GM21723 (cell line): ENCODE data around the gene CYB561.

Source experiments
- ATAC-seq: cut with Tn5 transposase; IDR thresholded peaks from one replicate; pipeline ENCODE4 v1.9.1; 2021; ENCODE audit warnings: mild to moderate bottlenecking, moderate library complexity; ENCODE audit not compliant: unreplicated experiment

The CYB561 gene

DNA sequence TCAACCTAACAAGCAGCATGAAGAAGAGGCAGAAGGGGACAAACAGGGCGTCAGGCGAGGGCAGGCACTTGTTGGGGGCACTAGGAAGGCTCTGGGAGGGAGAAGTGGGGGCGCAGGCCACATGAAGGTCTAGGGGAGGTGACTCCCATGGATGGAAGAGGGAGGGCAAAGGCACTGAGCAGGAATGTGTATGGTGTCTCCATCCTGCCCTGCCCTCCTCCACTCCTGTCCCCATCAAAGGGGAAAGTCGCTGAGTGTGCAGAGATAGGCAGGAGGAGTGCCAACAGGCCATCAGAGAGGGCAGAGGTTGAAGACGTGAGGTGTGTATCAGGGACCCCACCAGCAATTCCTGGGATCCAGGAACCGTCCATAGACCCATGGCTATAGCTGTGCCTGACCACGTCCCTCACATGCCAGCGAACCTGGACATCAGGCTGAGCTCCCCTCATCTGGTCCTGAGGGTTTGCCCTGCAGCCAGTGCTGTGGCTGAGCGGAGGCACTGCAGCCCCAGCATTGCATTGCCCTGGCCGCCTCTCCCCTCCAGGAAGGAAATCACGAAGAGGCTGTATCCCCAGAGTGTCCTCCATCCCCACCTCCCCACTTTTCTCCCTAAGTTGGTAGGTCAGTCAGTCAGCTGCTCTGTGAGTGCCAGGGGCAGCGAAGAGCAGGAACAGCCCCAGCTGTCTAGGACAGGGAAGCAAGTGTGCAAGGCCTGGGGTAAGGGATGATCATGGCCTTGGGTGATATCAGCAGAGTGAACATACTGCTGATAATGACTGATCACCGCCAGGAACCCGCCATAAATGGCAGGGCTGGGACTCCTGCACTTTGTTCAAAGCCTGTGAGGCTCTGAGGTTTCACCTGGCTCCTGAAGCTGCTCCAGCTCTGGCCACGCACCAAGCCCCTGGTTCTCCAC, 6.2 kb upstream of the CYB561 start:
- ATAC-seq: no peak

GRCh38 chr17:63451150-63451549, 5.0 kb upstream of the CYB561 start:
- no peak for ATAC-seq

GRCh38 chr17:63450551-63450950, 4.4 kb upstream of the CYB561 start:
- no peak for ATAC-seq

- no peak for ATAC-seq
These were observed 2.5 kb upstream of the CYB561 start for GRCh38 chr17:63448655-63449054.

- no peak for ATAC-seq
These were observed 1.4 kb upstream of the CYB561 start for GRCh38 chr17:63447471-63448009.

DNA sequence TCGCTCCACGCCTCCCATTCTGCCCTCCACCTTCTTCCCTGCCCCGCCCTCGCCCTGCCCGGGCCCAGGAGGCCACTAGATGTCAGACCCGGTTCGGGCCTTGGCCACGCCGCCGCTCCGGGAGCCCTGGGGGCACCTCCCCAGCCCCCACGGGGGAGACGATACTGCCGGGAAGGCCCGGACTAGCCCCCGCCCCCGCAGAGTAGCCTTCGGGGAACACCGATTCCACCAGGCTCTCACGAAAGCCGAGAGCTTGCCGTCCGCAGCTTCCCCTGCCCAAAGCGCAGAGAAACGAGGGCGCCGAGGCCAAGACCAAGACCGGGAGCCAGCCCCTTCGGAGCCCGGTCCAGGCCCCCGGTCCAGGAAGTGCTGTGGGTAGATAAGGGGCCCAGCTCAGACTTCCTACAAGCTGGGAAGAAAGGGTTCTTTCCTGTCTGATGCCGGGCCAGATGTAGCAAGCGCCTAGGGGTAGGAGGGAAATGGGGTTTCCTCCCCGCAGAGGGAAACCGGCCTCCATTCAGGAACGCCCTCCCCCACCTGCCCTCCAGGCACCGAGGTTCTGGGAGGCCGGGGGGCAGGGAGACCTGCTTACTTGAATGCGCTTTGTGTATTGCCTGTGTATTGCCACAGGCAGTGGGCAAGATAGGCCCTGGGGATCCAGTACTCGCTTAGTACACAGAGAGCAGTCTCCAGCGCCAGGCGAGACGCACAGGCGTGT, 806 bp upstream of the CYB561 start:
- ATAC-seq: peak; percentile 48

GRCh38 chr17:63445571-63445953, 544 bp downstream of the CYB561 start:
- no peak for ATAC-seq

- ATAC-seq: no peak
These were observed 1.0 kb downstream of the CYB561 start for GRCh38 chr17:63445065-63445464.

DNA sequence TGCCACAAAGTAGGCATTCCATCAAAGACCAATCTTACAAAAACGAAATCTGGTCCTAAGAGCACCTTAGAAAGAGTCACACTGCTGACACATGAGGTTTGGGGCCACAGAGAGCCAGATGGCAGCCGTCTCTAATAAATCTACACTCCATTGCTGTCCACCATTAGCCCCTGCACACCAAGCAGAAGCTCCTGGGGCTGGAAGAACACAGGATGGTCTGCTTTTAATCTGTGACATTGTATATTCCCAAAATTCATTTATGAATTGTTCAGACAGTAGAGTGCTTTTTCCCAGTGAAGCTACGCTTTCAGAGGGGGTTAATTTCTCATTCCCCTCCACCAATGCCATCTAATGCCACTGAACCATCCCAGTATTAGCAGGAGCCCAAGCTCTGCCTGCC, 1.6 kb downstream of the CYB561 start:
- no peak for ATAC-seq

- no peak for ATAC-seq
These were observed 3.1 kb downstream of the CYB561 start for GRCh38 chr17:63443053-63443452.

DNA sequence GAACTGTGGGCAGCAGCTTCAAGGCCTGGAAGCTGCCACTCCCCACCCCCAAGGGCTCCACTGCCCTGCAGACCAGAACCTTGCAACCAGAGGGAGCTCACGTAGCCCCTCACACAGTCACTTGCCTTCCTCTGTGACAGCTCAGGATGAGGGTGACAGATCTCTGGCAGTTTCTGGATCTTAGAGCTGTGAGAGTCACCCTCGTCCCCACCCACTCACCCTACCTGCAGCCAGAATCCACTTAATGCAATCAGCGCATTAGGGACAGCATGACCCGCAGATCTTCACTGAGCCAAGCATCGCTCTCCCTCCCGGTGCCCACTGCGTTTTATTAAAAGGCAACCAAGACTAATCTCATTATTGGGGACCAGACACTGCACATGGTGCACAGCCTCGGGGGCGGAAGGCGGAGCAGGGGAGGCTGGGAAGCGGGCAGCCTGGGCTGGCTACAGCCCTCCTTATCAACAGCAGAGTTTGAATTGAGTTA, 3.5 kb downstream of the CYB561 start:
- ATAC-seq: no peak

DNA sequence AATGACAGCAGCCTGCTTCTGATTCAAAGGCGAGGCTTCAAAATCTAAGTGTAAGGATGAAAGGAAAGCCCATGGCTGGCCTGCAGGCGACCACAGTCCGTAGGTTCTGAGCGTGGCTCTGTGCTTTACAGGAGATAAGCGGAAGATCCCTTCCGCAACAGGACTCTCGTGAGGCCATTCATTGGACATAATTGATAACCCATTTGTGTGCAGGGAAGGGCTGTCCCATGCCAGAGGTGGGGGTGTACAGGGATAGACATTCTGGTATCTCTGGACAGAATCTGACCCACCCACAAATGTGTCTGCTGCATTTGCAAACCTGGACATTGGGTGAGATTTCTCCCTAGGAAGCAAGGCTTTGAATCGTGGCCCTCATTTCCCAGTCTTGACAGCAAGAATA, 4.0 kb downstream of the CYB561 start:
- ATAC-seq: no peak

- no peak for ATAC-seq
These were observed 4.5 kb downstream of the CYB561 start for GRCh38 chr17:63441654-63442053.

GRCh38 chr17:63440770-63441335, 5.3 kb downstream of the CYB561 start:
- ATAC-seq: no peak

DNA sequence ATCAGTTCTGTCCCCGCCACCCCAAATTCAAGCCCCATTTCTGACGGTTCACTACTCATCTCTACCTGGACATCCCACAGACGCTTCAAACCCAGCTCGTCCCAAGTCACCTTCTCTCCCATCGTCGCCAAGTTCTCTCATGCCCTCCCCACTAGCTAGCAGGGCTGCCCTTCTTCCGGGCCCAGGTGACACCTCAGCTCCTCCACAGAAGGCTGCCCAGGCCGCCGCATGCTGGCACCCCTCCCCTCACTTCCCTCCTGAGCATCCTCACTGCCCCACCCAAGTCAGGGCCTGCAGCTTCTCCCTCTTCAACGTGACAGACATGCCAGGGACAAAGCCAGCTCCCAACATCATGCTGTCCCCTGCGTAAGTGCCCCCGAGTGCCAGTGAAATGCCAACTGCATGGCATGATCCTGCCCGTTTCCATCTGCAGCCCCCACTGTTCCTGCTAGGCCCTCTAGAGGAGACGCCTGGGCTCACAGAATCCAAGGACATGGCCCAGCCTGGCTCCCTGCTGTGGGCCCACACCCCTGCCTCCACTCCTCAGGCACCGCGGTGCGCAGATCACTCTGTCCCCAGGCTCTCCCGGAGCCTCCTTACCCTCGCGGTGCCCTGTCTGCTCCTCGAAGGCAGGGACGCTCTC, 5.9 kb downstream of the CYB561 start:
- ATAC-seq: no peak

- no peak for ATAC-seq
These were observed 6.4 kb downstream of the CYB561 start for GRCh38 chr17:63439687-63440086.

- ATAC-seq: no peak
These were observed 7.7 kb downstream of the CYB561 start for GRCh38 chr17:63438092-63439051.

DNA sequence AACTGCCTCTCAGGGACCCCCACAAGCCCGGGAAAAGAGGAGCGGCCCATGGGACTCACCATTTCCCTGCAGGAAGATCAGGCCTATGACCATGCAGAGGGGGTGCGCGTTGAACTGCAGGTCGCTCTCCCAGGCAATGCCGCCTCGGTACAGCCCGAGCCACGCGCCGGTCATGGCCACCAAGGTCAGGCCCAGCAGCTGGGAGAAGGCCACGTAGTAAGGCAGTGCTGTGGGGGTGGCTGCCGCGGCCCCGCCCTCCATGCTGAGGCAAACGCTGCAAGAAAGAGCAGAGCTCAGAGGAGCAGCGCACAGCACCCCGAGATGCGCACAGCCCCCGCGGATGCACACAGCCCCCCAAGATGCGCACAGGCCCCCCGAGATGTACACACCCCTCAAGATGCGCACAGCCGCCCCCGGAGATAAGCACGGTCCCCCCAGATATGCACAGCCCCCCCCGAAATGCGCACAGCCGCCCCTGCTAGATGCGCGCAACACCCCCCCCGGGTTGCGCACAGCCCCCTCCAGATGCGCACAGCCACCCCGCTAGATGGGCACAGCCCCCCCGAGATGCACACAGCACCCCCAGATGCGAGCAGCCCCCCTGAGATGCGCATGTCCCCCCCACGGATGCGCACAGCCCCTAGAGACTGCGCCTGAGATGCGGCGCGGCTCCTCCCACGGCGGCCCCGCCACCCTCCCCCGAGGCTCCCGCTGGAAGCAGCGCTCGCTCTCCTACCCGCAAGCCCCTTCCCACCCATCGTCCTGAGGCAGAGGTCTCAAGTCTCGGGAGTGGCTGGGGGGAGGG, 8.6 kb downstream of the CYB561 start:
- no peak for ATAC-seq

DNA sequence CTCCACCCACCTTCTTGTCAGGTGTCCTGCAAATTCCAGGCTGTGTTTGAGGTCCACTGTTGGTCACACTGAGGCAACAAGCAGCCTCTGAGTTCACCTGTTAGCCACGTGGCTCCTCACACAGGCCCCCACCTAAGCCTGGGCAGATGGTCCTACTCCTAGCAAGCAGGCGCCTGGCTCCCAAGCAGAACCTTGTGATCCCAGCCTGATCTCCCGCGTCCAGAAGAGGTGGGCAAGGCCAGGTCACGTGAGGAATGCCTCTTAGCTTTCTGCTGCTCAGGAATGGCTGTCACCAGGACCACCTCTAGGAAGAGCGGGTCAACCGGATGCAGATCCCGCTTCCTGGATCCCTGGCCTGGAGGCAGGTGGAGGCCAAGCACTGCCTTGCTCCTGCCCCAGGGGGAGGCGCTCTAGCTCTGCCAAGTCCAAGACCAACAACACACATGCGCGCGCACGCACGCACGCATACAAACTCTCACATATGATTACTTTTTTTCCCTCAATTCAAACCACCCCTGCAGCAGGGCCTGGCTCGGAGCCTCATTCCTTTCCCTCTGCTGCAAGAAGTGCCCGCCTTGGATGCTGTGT, 9.5 kb downstream of the CYB561 start:
- ATAC-seq: no peak
